GM19467 (cell line): ENCODE data around the gene CLOCK.

ENCODE experiments used
- ATAC-seq: cut with Tn5 transposase; IDR thresholded peaks from one replicate; pipeline ENCODE4 v1.9.1; 2021; ENCODE audit warnings: mild to moderate bottlenecking, moderate library complexity; ENCODE audit not compliant: unreplicated experiment

Gene CLOCK

GRCh38 chr4:55431710-55432336, 114.9 kb downstream of the CLOCK start:
- ATAC-seq, result no peak

- ATAC-seq, result no peak
These were observed 121.9 kb downstream of the CLOCK start for GRCh38 chr4:55424791-55425190.

- ATAC-seq, result no peak
These were observed 130.5 kb downstream of the CLOCK start for GRCh38 chr4:55416176-55416575.

GRCh38 chr4:55411621-55412020, 135.1 kb downstream of the CLOCK start:
- ATAC-seq, result no peak

GRCh38 chr4:55410431-55410830, 136.3 kb downstream of the CLOCK start:
- no peak for ATAC-seq

GRCh38 chr4:55409468-55410171, 137.1 kb downstream of the CLOCK start:
- ATAC-seq, result no peak

GRCh38 chr4:55407764-55408163, 138.9 kb downstream of the CLOCK start:
- no peak for ATAC-seq

GRCh38 chr4:55407119-55407518, 139.6 kb downstream of the CLOCK start:
- ATAC-seq, result no peak

GRCh38 chr4:55406545-55406944, 140.2 kb downstream of the CLOCK start:
- ATAC-seq, result no peak

GRCh38 chr4:55405073-55405472, 141.6 kb downstream of the CLOCK start:
- ATAC-seq, result no peak

GRCh38 chr4:55399581-55399980, 147.1 kb downstream of the CLOCK start:
- ATAC-seq, result no peak

- ATAC-seq, result no peak
These were observed 147.7 kb downstream of the CLOCK start for GRCh38 chr4:55398966-55399365.

- no peak for ATAC-seq
These were observed 148.2 kb downstream of the CLOCK start for GRCh38 chr4:55398461-55398860.

GRCh38 chr4:55397520-55398321, 149.0 kb downstream of the CLOCK start:
- ATAC-seq, result no peak

- no peak for ATAC-seq
These were observed 149.6 kb downstream of the CLOCK start for GRCh38 chr4:55397126-55397436.

- peak; percentile 21 for ATAC-seq
These were observed 150.2 kb downstream of the CLOCK start for GRCh38 chr4:55396308-55397125.

GRCh38 chr4:55395529-55396307, 151.0 kb downstream of the CLOCK start, which contains the start of gene TMEM165:
TSS of gene TMEM165 (plus strand) at chr4:55395957. CDS start at chr4:55396190, 233 bp downstream.
- ATAC-seq, result peak; percentile 94

- ATAC-seq, result no peak
These were observed 151.5 kb downstream of the CLOCK start for GRCh38 chr4:55395218-55395528.

- ATAC-seq, result no peak
These were observed 153.0 kb downstream of the CLOCK start for GRCh38 chr4:55393461-55394320.

- no peak for ATAC-seq
These were observed 159.9 kb downstream of the CLOCK start for GRCh38 chr4:55386840-55387239.
